ENCODE measurements around the gene SEZ6L.

Gene SEZ6L

DNA sequence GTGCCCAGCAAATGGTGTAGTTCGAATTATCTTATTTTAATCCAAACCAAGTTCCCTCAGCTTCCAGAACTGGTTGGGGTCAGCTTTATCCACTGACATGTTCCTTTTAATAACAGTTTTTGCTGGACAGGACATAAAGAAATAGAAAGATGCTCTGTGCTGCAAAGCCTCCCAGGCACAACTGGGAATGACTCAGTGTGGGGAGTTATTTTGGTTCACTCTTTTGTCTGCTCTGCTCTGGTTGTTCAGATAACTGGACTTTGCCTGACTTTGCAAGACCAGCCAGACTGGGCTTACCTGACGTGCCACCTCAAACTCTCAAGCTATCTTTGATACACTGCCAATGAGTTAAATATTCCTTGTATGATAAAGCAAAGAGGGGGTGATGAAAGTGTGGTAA is 25.6 kb downstream of the SEZ6L start:
- Histone ChIP-seq H3K9me3 (ENCODE audit: low read depth, low read length) (no peaks in the 10 kb centered on the region), H3K27ac (no peak overlapping the region), H3K9ac (ENCODE audit: insufficient read length) (no peak overlapping the region), H3K4me3 (no peak overlapping the region), H3K36me3 (ENCODE audit: insufficient read depth, low read length) (no peaks in the 10 kb centered on the region)
- DNase-seq (ENCODE audit: low read depth, low spot score), result no peak
- TF ChIP-seq POLR2AphosphoS5 (IDR thresholded peaks at IDR 0.05; ENCODE audit: borderline replicate concordance, low read depth, low read length) (no peak), EZH2 (IDR thresholded peaks at IDR 0.05) (no peak), FOXP2 (optimal IDR thresholded peaks at IDR 0.05; ENCODE audit: control extremely low read depth, extremely low read length, insufficient read depth) (no peak)

DNA sequence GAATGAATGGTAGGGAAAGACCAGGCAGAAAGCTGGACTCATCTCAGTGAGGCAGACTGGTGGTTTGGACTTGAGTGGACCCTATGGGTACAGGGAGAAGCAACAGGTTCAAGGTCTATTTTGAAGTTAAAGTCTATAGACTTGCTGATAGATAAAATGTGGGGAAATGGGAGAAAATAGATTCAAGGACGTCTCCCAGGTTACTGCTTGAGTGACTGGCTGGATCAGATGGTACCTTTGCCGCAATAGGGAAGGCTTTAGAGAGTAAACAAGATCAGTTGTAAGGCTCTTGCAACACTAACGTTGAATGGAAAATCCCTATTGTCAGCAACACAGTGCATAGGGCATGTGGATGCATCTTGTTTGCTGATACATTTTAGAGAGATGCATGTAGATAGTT is 27.4 kb downstream of the SEZ6L start:
- TF ChIP-seq EZH2 (IDR thresholded peaks at IDR 0.05), result no peak
- TF ChIP-seq POLR2AphosphoS5 (IDR thresholded peaks at IDR 0.05; ENCODE audit: borderline replicate concordance, low read depth, low read length), result no peak
- no peak for TF ChIP-seq FOXP2 (optimal IDR thresholded peaks at IDR 0.05; ENCODE audit: control extremely low read depth, extremely low read length, insufficient read depth)
- H3K9me3 ChIP-seq (ENCODE audit: low read depth, low read length), result no peaks in the 10 kb centered on the region
- no peak overlapping the region for H3K9ac ChIP-seq (ENCODE audit: insufficient read length)
- no peak for DNase-seq (ENCODE audit: low read depth, low spot score)
- no peak overlapping the region for H3K27ac ChIP-seq
- no peak overlapping the region for H3K4me3 ChIP-seq
- H3K36me3 ChIP-seq (ENCODE audit: insufficient read depth, low read length), result no peaks in the 10 kb centered on the region

DNA sequence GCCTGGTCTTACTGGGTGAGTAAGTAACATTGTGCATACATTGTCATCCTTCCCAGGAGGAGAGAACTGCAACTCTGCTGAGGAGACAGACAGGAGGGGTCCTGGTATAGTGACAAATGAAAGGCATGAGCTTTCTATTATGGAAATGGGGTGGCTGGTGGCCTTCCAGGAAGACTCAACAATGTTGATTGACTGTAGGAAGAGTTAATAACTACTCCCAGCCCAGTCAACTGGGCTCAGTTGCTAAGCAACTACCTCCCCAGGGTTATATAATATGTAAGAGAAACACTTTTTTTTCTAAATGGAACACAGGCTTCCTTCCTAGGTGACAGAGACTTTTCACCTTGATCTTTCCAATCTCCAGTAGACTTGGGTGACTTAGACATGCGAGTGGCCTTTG is 28.2 kb downstream of the SEZ6L start:
- H3K4me3 ChIP-seq, result no peak overlapping the region
- no peak overlapping the region for H3K9ac ChIP-seq (ENCODE audit: insufficient read length)
- H3K27ac ChIP-seq, result no peak overlapping the region
- DNase-seq (ENCODE audit: low read depth, low spot score), result no peak
- TF ChIP-seq POLR2AphosphoS5 (IDR thresholded peaks at IDR 0.05; ENCODE audit: borderline replicate concordance, low read depth, low read length), result no peak
- no peak for TF ChIP-seq FOXP2 (optimal IDR thresholded peaks at IDR 0.05; ENCODE audit: control extremely low read depth, extremely low read length, insufficient read depth)
- TF ChIP-seq EZH2 (IDR thresholded peaks at IDR 0.05), result no peak
- no peaks in the 10 kb centered on the region for H3K36me3 ChIP-seq (ENCODE audit: insufficient read depth, low read length)
- H3K9me3 ChIP-seq (ENCODE audit: low read depth, low read length), result no peaks in the 10 kb centered on the region

DNA sequence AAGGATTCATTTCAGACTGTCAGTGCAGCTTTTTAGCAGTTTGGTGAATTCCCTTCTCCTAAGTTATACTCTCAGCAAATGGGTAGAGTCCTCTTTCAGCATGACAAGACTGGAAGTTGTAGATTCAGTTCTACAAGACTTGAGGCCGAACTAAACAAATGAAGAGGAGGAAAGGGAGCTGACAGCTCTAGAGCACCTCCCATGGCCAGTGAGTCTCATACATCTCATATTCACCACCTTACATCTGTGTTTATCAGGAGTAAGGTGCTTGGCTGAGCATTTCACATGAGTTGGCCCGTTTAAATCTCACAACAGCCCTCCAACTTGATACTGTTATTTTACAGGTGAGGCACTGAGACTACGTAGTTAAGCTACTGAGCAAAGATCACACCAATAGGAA is 30.4 kb downstream of the SEZ6L start:
- Histone ChIP-seq H3K9ac (ENCODE audit: insufficient read length) (no peak overlapping the region), H3K9me3 (ENCODE audit: low read depth, low read length) (no peaks in the 10 kb centered on the region), H3K4me3 (no peak overlapping the region), H3K36me3 (ENCODE audit: insufficient read depth, low read length) (no peaks in the 10 kb centered on the region), H3K27ac (no peak overlapping the region)
- TF ChIP-seq FOXP2 (optimal IDR thresholded peaks at IDR 0.05; ENCODE audit: control extremely low read depth, extremely low read length, insufficient read depth), result no peak
- no peak for TF ChIP-seq POLR2AphosphoS5 (IDR thresholded peaks at IDR 0.05; ENCODE audit: borderline replicate concordance, low read depth, low read length)
- TF ChIP-seq EZH2 (IDR thresholded peaks at IDR 0.05), result no peak
- no peak for DNase-seq (ENCODE audit: low read depth, low spot score)

DNA sequence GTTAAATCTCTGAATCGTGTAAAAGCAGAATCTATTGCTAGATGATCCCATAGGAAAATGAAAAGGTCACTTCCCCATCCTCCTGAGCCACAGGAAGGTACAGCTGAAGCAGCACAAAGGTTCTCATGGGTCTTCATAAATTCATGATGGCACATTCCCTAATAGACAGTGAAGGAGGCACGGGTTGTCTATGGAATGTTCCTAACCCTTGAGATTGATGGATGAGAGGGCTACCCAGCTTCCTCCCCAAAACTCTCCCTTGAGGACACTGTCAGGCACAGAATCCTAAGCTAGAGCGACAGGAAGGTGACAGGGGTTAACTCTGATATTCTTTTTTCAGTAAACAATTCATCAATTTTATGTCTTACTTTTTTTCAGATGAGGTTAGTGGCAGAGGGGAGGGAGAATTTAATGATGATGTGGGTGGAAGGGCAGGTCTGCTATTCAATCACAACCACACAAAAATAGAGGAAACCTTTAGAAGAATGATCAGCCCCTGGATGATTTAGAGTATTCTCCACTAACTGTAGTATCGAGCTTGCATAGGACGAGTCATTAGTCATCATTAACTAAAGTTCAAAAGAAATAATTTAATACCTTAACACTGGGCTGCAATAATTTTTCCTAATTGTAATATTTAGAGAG is 33.1 kb downstream of the SEZ6L start:
- Histone ChIP-seq H3K9ac (ENCODE audit: insufficient read length) (no peak overlapping the region), H3K9me3 (ENCODE audit: low read depth, low read length) (no peaks in the 10 kb centered on the region), H3K4me3 (no peak overlapping the region), H3K27ac (no peak overlapping the region), H3K36me3 (ENCODE audit: insufficient read depth, low read length) (no peaks in the 10 kb centered on the region)
- DNase-seq (ENCODE audit: low read depth, low spot score), result no peak
- no peak for TF ChIP-seq FOXP2 (optimal IDR thresholded peaks at IDR 0.05; ENCODE audit: control extremely low read depth, extremely low read length, insufficient read depth)

DNA sequence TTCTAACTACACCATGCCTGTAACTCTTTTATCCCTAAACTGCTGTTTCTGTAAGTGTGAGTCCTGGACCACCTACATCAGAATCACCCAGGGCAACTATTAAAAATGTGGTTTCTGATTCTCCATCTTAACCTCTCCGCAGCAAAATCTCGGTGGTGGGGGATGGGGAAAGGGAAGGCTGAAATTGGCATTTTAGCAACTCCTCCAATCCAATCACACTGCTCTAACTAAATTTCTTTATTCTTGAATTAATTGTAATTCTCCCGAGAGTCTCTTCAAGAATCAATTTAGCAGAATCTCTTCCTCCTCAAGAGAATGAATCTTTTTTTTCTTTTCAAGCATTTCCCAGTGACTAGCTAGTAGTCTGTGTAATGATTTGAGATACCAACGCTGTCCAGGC is 36.2 kb downstream of the SEZ6L start:
- Histone ChIP-seq H3K27ac (no peak overlapping the region), H3K9ac (ENCODE audit: insufficient read length) (no peak overlapping the region), H3K36me3 (ENCODE audit: insufficient read depth, low read length) (no peaks in the 10 kb centered on the region), H3K4me3 (no peak overlapping the region), H3K9me3 (ENCODE audit: low read depth, low read length) (no peaks in the 10 kb centered on the region)
- TF ChIP-seq FOXP2 (optimal IDR thresholded peaks at IDR 0.05; ENCODE audit: control extremely low read depth, extremely low read length, insufficient read depth) (no peak), POLR2AphosphoS5 (IDR thresholded peaks at IDR 0.05; ENCODE audit: borderline replicate concordance, low read depth, low read length) (no peak), EZH2 (IDR thresholded peaks at IDR 0.05) (no peak)
- no peak for DNase-seq (ENCODE audit: low read depth, low spot score)

DNA sequence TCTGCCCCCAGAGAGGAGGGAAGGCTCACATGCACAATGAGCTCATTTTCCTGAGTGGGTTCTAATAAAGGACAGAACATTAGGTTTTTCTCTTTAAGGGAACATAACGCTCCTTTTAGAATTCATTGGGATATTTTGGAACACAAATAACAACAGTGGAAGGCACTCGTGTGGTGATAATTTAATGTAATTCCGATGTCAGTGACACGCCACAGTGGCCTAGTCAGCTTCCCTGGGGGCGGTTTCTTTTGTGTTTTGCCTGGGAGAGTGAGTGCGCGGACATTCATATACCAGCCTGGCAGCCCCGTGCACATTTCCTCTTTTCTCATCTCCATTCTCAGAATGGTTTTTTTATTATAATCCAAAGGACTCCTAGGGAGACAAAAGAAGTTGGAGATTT is 41.1 kb downstream of the SEZ6L start:
- no peak for DNase-seq (ENCODE audit: low read depth, low spot score)

DNA sequence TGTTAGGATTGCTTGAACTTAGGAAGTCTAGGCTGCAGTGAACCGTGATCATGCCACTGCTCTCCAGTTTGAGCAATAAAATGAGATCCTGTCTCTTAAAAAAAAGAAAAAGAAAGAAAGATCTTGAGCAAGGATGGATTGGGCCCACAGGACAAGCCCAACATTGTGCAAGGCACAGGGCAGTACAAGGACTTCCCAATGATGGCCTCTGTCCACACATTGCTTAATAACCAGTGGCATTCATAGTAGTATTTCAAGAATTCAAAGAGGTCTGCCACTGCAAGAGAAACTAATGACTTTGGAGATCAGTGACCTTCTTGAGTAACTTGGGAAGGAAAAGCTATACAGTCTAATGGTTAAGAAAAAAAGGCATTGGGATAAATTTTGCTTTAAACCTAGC is 44.6 kb downstream of the SEZ6L start:
- no peak overlapping the region for H3K27ac ChIP-seq
- DNase-seq (ENCODE audit: low read depth, low spot score), result no peak
- H3K9ac ChIP-seq (ENCODE audit: insufficient read length), result no peak overlapping the region
- no peak overlapping the region for H3K4me3 ChIP-seq
- H3K36me3 ChIP-seq (ENCODE audit: insufficient read depth, low read length), result no peaks in the 10 kb centered on the region
- TF ChIP-seq EZH2 (IDR thresholded peaks at IDR 0.05) (no peak), POLR2AphosphoS5 (IDR thresholded peaks at IDR 0.05; ENCODE audit: borderline replicate concordance, low read depth, low read length) (no peak), FOXP2 (optimal IDR thresholded peaks at IDR 0.05; ENCODE audit: control extremely low read depth, extremely low read length, insufficient read depth) (no peak)
- H3K9me3 ChIP-seq (ENCODE audit: low read depth, low read length), result no peaks in the 10 kb centered on the region

More for the DNA sequence above, 41.1 kb downstream of the SEZ6L start:
- Histone ChIP-seq H3K27ac (no peak overlapping the region), H3K9me3 (ENCODE audit: low read depth, low read length) (no peaks in the 10 kb centered on the region), H3K36me3 (ENCODE audit: insufficient read depth, low read length) (no peaks in the 10 kb centered on the region), H3K9ac (ENCODE audit: insufficient read length) (no peak overlapping the region), H3K4me3 (no peak overlapping the region)
- TF ChIP-seq POLR2AphosphoS5 (IDR thresholded peaks at IDR 0.05; ENCODE audit: borderline replicate concordance, low read depth, low read length), result no peak
- TF ChIP-seq FOXP2 (optimal IDR thresholded peaks at IDR 0.05; ENCODE audit: control extremely low read depth, extremely low read length, insufficient read depth), result no peak
- TF ChIP-seq EZH2 (IDR thresholded peaks at IDR 0.05), result no peak

DNA sequence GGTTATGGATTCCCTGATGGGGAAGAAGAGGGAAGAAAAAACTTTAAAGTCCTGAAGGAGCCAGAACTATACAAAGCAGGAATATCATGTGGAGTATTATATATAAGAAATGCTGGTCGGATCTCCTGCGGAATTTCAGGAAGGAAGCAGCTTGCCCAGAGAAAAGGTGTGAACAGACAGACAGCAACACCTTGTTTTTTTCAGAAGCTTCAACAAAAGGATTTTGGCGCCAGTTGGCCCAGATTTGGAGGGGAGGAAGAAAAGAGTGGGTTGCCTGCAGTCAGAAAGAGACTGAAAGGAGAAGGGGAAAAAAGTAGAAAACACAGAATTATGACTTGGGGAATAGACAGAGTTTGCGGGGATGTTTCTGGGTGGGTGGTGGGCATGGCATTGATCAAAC is 45.2 kb downstream of the SEZ6L start:
- Histone ChIP-seq H3K4me3 (no peak overlapping the region), H3K9ac (ENCODE audit: insufficient read length) (no peak overlapping the region), H3K9me3 (ENCODE audit: low read depth, low read length) (no peaks in the 10 kb centered on the region), H3K27ac (no peak overlapping the region), H3K36me3 (ENCODE audit: insufficient read depth, low read length) (no peaks in the 10 kb centered on the region)
- TF ChIP-seq EZH2 (IDR thresholded peaks at IDR 0.05) (no peak), POLR2AphosphoS5 (IDR thresholded peaks at IDR 0.05; ENCODE audit: borderline replicate concordance, low read depth, low read length) (no peak), FOXP2 (optimal IDR thresholded peaks at IDR 0.05; ENCODE audit: control extremely low read depth, extremely low read length, insufficient read depth) (no peak)
- DNase-seq (ENCODE audit: low read depth, low spot score), result no peak
